Skeletal muscle cell (primary cell): Measurements from ENCODE around the gene TMEM184B.

Experiments
- DNase-seq: peaks from one replicate; pipeline ENCODE4 v3.0.0-alpha.2; 2010; ENCODE audit warnings: low read depth
- H3K4me3 ChIP-seq: 2 replicates; pipeline ENCODE4 v1.5.1; 2011; ENCODE audit warnings: low read depth, mild to moderate bottlenecking, control low read depth, low read length, moderate library complexity

TMEM184B gene

GRCh38 chr22:38272373-38273134 lies at the start of gene TMEM184B:
Gene TMEM184B, minus strand, starts transcription at chr22:38273010. Its CDS starts 25,049 bp downstream, at chr22:38247961.
- DNase-seq = no peak
- peak within 1 kb of the TSS; percentile 69 for H3K4me3 ChIP-seq

- no peak for DNase-seq
- H3K4me3 ChIP-seq = no peak overlapping the region
Measured at GRCh38 chr22:38320605-38321402, 48.0 kb upstream of the TMEM184B start.

GRCh38 chr22:38318792-38319773 lies 46.3 kb upstream of the TMEM184B start:
- H3K4me3 ChIP-seq = no peak overlapping the region
- DNase-seq = no peak

- DNase-seq = peak; percentile 68
- peak overlapping the region; percentile 45 for H3K4me3 ChIP-seq
Measured at GRCh38 chr22:38317995-38318715, 45.3 kb upstream of the TMEM184B start.

- no peak for DNase-seq
- peak within 1 kb of the TSS; percentile 63 for H3K4me3 ChIP-seq
Measured at GRCh38 chr22:38317122-38317994, 44.5 kb upstream of the TMEM184B start, which contains the start of gene CSNK1E. Gene CSNK1E, minus strand, starts transcription at chr22:38317433. Its CDS starts 3,276 bp downstream, at chr22:38314157.

GRCh38 chr22:38316364-38317121 lies 43.7 kb upstream of the TMEM184B start:
- no peak for DNase-seq

GRCh38 chr22:38315823-38316363 lies 43.1 kb upstream of the TMEM184B start:
- H3K4me3 ChIP-seq = peak overlapping the region; percentile 63
- no peak for DNase-seq

More at GRCh38 chr22:38316364-38317121, 43.7 kb upstream of the TMEM184B start:
- peak overlapping the region; percentile 63 for H3K4me3 ChIP-seq

GRCh38 chr22:38314933-38315822 lies 42.4 kb upstream of the TMEM184B start:
- DNase-seq = no peak
- H3K4me3 ChIP-seq = peak overlapping the region; percentile 63

GRCh38 chr22:38314051-38314932 lies 41.5 kb upstream of the TMEM184B start:
- DNase-seq = no peak
- H3K4me3 ChIP-seq = peak overlapping the region; percentile 63

- peak; percentile 92 for DNase-seq
- peak overlapping the region; percentile 63 for H3K4me3 ChIP-seq
Measured at GRCh38 chr22:38313384-38313955, 40.7 kb upstream of the TMEM184B start.

GRCh38 chr22:38312261-38312800 lies 39.5 kb upstream of the TMEM184B start:
- H3K4me3 ChIP-seq = no peak overlapping the region
- DNase-seq = no peak

- no peak for DNase-seq
- no peak overlapping the region for H3K4me3 ChIP-seq
Measured at GRCh38 chr22:38311323-38311620, 38.5 kb upstream of the TMEM184B start.

- no peak overlapping the region for H3K4me3 ChIP-seq
Measured at GRCh38 chr22:38310518-38311322, 37.9 kb upstream of the TMEM184B start.

More at GRCh38 chr22:38310518-38311322, 37.9 kb upstream of the TMEM184B start:
- no peak for DNase-seq
